GM13977 (cell line): Measurements from ENCODE around the gene BIRC7.

Source experiments
- DNase-seq: peaks from one replicate; pipeline ENCODE4 v3.0.0; 2012; ENCODE audit warnings: low spot score
- in situ Hi-C: fragments of 300-500 bp; cut with MboI; formaldehyde crosslinking; loops from one replicate; pipeline ENCODE4 v1.12.0; 2022; ENCODE audit warnings: low sequenced_read_pairs, low pct_unique_long_range_greater_than_20kb, mixed read lengths, inconsistent platforms; ENCODE audit not compliant: unreplicated experiment
- TF ChIP-seq, protein P1 (sequence below): IDR thresholded peaks from 2 replicates; pipeline ENCODE4 v1.5.1; 2012; ENCODE audit warnings: mild to moderate bottlenecking, control low read depth; ENCODE audit not compliant: insufficient read depth; ENCODE audit errors: extremely low read depth, missing control alignments

BIRC7 gene

DNA sequence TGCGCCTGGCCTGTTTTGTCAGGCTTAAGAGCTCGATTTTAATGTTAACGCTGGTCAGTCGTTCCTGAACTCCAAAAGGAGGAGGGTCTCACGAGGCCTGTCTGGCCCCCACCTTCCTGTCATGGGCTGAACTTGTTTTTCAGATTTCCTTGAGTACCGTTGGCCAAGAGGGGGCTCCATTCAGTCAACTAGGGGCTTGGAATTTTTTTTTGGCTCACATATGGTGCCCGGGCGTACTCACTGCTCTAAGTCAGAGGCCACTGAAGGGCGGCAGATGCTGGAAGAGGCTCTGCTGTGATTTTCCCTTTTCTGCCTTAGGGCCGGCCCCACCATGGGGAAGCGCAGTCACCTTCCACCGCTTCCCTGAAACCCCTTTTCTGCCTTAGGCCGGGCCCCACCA is 6.9 kb upstream of the BIRC7 start:
- no peak for DNase-seq
- TF ChIP-seq, protein P1, sequence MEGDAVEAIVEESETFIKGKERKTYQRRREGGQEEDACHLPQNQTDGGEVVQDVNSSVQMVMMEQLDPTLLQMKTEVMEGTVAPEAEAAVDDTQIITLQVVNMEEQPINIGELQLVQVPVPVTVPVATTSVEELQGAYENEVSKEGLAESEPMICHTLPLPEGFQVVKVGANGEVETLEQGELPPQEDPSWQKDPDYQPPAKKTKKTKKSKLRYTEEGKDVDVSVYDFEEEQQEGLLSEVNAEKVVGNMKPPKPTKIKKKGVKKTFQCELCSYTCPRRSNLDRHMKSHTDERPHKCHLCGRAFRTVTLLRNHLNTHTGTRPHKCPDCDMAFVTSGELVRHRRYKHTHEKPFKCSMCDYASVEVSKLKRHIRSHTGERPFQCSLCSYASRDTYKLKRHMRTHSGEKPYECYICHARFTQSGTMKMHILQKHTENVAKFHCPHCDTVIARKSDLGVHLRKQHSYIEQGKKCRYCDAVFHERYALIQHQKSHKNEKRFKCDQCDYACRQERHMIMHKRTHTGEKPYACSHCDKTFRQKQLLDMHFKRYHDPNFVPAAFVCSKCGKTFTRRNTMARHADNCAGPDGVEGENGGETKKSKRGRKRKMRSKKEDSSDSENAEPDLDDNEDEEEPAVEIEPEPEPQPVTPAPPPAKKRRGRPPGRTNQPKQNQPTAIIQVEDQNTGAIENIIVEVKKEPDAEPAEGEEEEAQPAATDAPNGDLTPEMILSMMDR: no peak
- in situ Hi-C loops: loop anchor here (25.0 kb wide), 1 partner anchor 108 kb away; no protein-coding TSS in a partner anchor

DNA sequence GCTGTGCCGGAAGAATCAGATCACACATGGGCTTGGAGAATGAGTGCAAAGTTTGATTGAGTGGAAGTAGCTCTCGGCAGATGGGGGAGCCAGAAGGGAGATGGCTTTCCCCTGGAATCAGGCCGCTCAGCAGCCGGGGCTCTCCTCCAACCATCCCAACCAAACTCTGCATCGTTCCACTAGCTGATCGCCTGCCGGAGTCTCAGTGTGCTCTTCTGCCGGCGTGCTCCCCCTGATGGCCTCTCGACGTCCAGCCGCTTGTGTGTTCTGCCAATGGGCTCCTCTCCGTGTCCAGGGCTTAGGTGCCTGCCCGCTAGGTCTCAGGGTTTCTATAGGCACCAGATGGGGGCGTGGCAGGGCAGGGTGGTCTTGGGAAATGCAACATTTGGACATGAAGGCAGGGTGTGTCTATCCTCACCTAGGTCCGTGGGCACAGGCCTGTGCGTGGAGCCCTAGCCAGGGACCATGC is 4.9 kb upstream of the BIRC7 start:
- TF ChIP-seq, protein P1: peak; percentile 43
- no peak for DNase-seq

DNA sequence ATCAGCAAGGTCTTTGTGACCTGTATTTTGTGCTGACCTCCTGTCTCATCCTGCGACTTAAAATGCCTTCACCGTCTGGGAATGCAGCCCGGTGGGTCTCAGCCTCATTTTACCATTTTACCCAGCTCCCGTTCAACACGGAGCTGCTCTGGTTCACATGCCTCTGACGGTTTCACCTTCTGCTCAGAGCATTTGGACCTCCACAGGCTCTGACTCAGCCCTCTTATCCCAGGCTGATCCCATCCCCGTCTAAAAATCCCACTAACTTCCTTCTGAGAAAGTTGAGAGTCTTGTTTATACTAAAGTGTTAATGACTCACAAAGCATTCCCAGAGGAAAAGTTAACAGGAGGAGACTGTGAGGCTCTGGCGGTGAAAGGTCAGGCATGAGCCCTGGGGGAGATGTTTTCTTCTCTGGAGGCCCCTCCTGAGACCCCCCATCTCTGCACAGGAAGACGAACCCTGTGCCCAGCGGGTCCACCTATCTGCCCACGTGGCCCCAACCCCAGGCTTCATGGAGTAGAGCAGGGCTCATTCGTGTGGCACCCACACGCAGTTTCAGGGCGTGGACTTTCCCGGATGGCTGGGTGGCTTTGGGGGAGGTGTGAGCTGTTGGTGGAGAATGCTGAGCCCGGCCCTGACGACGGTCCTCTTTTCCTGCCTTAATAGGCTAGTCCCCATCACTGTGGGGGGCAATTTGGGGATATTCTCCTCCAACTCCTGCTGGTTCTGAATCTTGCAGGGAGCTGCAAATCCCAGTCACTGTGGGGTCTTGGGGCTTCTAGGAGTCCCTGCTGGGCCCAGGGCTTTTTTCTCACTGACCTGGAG is 3.3 kb upstream of the BIRC7 start:
- TF ChIP-seq, protein P1: no peak
- DNase-seq: no peak
- in situ Hi-C loops: loop anchor here (25.0 kb wide), 1 partner anchor 105 kb away; no protein-coding TSS in a partner anchor

More for the DNA sequence above, 4.9 kb upstream of the BIRC7 start:
- in situ Hi-C loops: loop anchor here (25.0 kb wide), 1 partner anchor 106 kb away; no protein-coding TSS in a partner anchor

DNA sequence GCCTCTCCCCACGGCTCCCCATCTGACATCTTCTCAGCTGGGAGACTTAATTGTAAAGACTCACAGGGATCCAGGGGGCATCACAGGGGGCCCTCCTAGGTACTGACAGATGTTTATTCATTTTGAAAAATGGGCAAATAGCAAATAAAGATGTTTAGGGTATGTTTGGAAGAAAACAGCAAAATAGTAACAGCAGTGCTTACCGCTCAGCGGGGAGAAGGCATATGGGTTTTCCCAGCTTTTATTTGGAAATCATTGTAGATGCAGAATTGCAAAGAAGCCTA is 2.7 kb upstream of the BIRC7 start:
- no peak for DNase-seq
- TF ChIP-seq, protein P1: no peak
- in situ Hi-C loops: loop anchor here (25.0 kb wide), 1 partner anchor 104 kb away; no protein-coding TSS in a partner anchor

DNA sequence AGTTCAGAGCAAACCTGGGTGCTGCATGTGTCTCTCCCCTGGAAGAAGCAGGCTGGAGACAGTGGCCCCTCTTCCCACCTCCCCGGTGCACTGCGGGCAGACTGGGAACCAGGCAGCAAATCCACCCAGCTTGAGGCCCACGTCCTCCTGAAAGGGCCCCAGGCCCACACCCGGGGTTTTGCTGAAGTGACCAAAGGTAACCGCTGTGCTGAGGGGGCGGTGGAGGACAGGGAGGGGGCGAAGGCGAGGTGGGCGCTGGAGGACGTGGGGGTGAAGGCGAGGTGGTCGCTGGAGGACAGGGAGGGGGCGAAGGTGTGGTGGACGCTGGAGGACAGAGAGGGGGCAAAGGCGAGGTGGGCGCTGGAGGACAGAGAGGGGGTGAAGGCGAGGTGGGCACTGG is 1.8 kb upstream of the BIRC7 start:
- TF ChIP-seq, protein P1: no peak
- in situ Hi-C loops: loop anchor here (25.0 kb wide), 1 partner anchor 103 kb away; no protein-coding TSS in a partner anchor
- no peak for DNase-seq

DNA sequence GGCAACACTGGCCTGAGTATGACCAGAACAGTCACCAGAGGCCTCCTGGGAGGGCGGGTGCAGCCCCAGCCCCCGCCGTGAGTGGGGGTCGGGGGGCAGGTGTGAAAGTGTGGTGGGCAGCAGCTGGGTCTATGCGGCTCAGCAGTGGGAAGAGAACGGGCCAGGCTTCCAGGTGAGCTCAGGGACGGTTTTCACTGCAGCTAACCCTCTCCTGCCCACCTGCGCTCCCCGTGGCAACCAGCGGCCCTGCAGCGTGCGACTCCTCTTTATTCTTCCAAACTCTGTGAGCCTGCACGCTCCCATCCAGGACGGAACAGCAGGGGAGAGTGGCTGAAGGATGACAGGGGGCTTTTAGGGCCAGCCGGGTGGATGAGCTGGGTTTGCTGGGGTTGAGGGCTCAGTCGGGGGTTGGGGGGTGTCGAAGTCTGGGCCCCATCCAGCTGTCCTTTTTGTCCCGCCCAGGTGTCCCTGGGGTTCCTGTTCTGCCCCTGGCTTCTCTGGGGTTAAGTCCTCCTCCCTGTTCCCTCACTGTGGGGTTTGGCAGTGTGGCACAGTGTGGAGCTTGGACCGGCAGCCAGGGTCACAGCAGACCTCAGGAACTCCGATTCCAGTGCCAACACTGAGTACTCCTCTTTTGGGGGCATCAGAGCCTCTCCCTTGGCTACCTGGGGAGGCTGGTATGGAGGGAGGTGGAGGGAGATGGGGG is 859 bp upstream of the BIRC7 start:
- DNase-seq: no peak

More for the DNA sequence above, 859 bp upstream of the BIRC7 start:
- in situ Hi-C loops: loop anchor here (25.0 kb wide), 1 partner anchor 102 kb away; no protein-coding TSS in a partner anchor
- TF ChIP-seq, protein P1: peak; percentile 35
